NT2/D1 (cell line): ENCODE data around the gene CANT1.

Experiments
- YY1 ChIP-seq: IDR thresholded peaks from 2 replicates; pipeline ENCODE4 v1.6.1; 2011; ENCODE audit not compliant: insufficient read length, insufficient read depth
- ZNF274 ChIP-seq: IDR thresholded peaks from 2 replicates; pipeline ENCODE4 v1.6.1; 2011; ENCODE audit warnings: mild to moderate bottlenecking, low read depth, low read length

DNA sequence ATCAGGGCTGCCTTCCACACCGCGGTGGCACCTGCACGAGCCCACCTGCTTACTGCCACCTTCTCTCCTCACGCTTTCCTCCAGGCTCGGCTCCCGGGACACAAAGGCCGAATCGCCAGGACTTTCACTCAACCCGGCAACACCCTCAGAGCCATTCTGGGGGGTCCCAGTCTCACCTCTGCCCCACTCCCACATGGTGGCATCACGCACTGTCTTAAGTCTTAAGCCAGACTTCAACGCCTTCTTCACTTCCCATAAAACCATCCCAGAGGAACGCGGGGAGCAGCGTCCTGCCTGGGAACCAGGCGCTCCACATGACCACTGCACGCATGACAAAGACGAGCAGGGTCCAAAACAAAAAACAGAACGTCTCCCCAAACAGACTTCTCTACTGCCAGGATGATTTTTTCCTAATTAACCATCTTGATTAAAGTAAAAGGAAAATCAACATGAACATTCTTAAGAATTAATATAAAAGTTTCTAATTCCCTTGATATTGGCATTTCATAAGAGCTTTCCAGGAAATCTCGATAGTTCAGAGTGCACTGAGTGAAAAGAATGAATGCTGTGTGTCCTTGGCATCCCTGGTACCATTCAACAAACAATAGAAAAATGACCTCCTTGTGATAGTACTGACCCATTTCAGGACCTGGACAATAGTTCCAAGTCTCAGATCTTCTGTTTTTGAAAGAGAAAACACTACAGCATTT, 2.6 kb downstream of the CANT1 start:
- no peak for TF ChIP-seq YY1
- no peak for TF ChIP-seq ZNF274
